Trophoblast cell (in vitro differentiated cells and primary cell): Measurements from ENCODE around the gene PTPN23.
"Not testable (repeated sequence)": the region's sequence is repeated elsewhere in the genome, so short reads cannot be mapped to it uniquely, and the experiment has no call there.

Experiments
- DNase-seq, 2 donors: peaks; one replicate each; pipeline ENCODE4 v3.0.0-alpha.2; 2016
- H2AFZ ChIP-seq: 2 replicates; pipeline ENCODE4 v1.6.1; 2013; ENCODE audit warnings: low read length, moderate library complexity, mild to moderate bottlenecking; ENCODE audit not compliant: insufficient read depth, poor library complexity
- H2AK5ac ChIP-seq: 2 replicates; pipeline ENCODE4 v1.6.1; 2013; ENCODE audit warnings: mild to moderate bottlenecking, low read length
- H2BK120ac ChIP-seq: 2 replicates; pipeline ENCODE4 v1.6.1; 2013; ENCODE audit warnings: low read length, mild to moderate bottlenecking, moderate library complexity; ENCODE audit not compliant: insufficient read depth, poor library complexity
- H2BK12ac ChIP-seq: 2 replicates; pipeline ENCODE4 v1.6.1; 2013; ENCODE audit warnings: mild to moderate bottlenecking, low read length, moderate library complexity
- H2BK5ac ChIP-seq: 2 replicates; pipeline ENCODE4 v1.6.1; 2013; ENCODE audit warnings: low read length, low read depth, moderate library complexity, mild to moderate bottlenecking; ENCODE audit not compliant: poor library complexity
- H3K14ac ChIP-seq: 2 replicates; pipeline ENCODE4 v1.6.1; 2013; ENCODE audit warnings: mild to moderate bottlenecking, low read length
- H3K18ac ChIP-seq: 2 replicates; pipeline ENCODE4 v1.6.1; 2013; ENCODE audit warnings: mild to moderate bottlenecking, low read length
- H3K23ac ChIP-seq: 2 replicates; pipeline ENCODE4 v1.6.1; 2013; ENCODE audit warnings: low read length
- H3K27ac ChIP-seq: 2 replicates; pipeline ENCODE4 v1.5.1; 2013; ENCODE audit warnings: low read depth, mild to moderate bottlenecking, inconsistent platforms, low read length, moderate library complexity
- H3K27me3 ChIP-seq: 2 replicates; pipeline ENCODE4 v1.6.1; 2013; ENCODE audit warnings: inconsistent platforms, mild to moderate bottlenecking, low read length, moderate library complexity; ENCODE audit not compliant: insufficient read depth
- H3K36me3 ChIP-seq, 2 experiments: 1 replicate in 1 of 2; 2 replicates in 1 of 2; pipeline ENCODE4 v1.6.1; 2013; ENCODE audit warnings: low read length in 2 of 2, mild to moderate bottlenecking in 2 of 2, moderate library complexity in 1 of 2; ENCODE audit not compliant: insufficient read depth in 2 of 2, control insufficient read depth in 1 of 2
- H3K4ac ChIP-seq: 2 replicates; pipeline ENCODE4 v1.6.1; 2013; ENCODE audit warnings: low read depth, mild to moderate bottlenecking, low read length, moderate library complexity
- H3K4me1 ChIP-seq, 2 experiments: 1 replicate in 1 of 2; 2 replicates in 1 of 2; pipeline ENCODE4 v1.6.1; 2013; ENCODE audit warnings: low read length in 2 of 2, mild to moderate bottlenecking in 2 of 2, moderate library complexity in 1 of 2; ENCODE audit not compliant: insufficient read depth in 2 of 2, control insufficient read depth in 1 of 2
- H3K4me2 ChIP-seq: 2 replicates; pipeline ENCODE4 v1.6.1; 2013; ENCODE audit warnings: inconsistent platforms, mild to moderate bottlenecking, low read length, moderate library complexity
- H3K4me3 ChIP-seq: 2 replicates; pipeline ENCODE4 v1.5.1; 2013; ENCODE audit warnings: mild to moderate bottlenecking, low read depth, low read length, inconsistent platforms
- H3K79me1 ChIP-seq: one replicate; pipeline ENCODE4 v1.6.1; 2013; ENCODE audit warnings: low read length
- H3K79me2 ChIP-seq: 2 replicates; pipeline ENCODE4 v1.6.1; 2013; ENCODE audit warnings: low read length, mild to moderate bottlenecking; ENCODE audit not compliant: control insufficient read depth, insufficient read depth, poor library complexity
- H3K9ac ChIP-seq: 2 replicates; pipeline ENCODE4 v1.6.1; 2013; ENCODE audit warnings: mild to moderate bottlenecking, low read length
- H3K9me3 ChIP-seq: 2 replicates; pipeline ENCODE4 v1.6.1; 2013; ENCODE audit warnings: low read depth, mild to moderate bottlenecking, control low read depth, inconsistent platforms, low read length; ENCODE audit not compliant: insufficient read depth
- H4K12ac ChIP-seq: 2 replicates; pipeline ENCODE4 v1.6.1; 2013; ENCODE audit warnings: low read depth, mild to moderate bottlenecking, low read length, moderate library complexity
- H4K8ac ChIP-seq: 2 replicates; pipeline ENCODE4 v1.6.1; 2013; ENCODE audit warnings: low read depth, mild to moderate bottlenecking, low read length, moderate library complexity
- H4K91ac ChIP-seq: one replicate; pipeline ENCODE4 v1.6.1; 2013; ENCODE audit warnings: low read depth, mild to moderate bottlenecking, low read length, moderate library complexity
- whole genome bisulfite sequencing: extraction: QIAGEN DNeasy Blood & Tissue Kit; methylation state at CpG from one replicate; pipeline ENCODE4 v1.1.7; 2013; ENCODE audit warnings: missing lambda C conversion rate; ENCODE audit not compliant: insufficient read length, insufficient coverage; ENCODE audit errors: extremely low coverage; 5-methylcytosine and 5-hydroxymethylcytosine counted together

Gene PTPN23

DNA sequence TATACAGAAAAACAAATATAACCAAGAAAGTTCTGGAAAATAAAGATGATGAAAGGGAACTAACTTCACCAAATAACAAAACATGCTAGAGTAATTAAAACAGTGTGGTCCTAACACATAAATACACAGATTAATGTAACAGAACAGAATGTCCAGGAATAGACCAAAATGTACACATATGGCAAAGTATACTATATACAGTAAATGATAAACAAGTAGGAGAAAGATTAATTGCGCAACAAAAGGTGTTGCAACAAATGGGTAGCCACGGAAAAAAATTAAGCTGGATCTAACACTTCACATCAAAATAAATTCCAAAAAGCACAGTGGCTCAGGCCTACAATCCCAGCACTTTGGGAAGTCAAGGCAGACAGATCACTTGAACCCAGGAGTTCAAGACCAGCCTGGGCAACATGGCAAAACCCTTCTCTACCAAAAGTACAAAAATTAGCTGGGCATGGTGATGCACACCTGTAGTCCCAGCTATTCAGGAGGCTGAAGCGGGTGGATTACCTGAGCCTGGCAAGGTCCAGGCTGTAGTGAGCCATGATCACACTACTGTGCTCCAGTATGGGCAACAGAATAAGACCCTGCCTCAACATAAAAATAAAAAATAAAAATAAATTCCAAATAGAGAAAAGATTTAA lies 75.1 kb downstream of the PTPN23 start:
- H4K91ac ChIP-seq, result no peak overlapping the region
- no peak overlapping the region for H2BK12ac ChIP-seq
- DNase-seq, result peak in 1 of 2 donors; percentile 38
- H2AK5ac ChIP-seq, result no peak overlapping the region
- peaks cover 0 to 3% of the 10 kb centered on the region in 2 experiments for H3K36me3 ChIP-seq
- H3K4me3 ChIP-seq, result no peak overlapping the region
- H3K4me2 ChIP-seq, result no peak overlapping the region
- H2BK120ac ChIP-seq, result no peak overlapping the region
- H3K79me2 ChIP-seq, result peaks cover 2% of the 10 kb centered on the region
- no peak overlapping the region for H3K23ac ChIP-seq
- H3K27ac ChIP-seq, result no peak overlapping the region
- no CpG with 5 or more reads among the region's 3 CpGs for WGBS
- no peak overlapping the region for H3K14ac ChIP-seq
- H3K18ac ChIP-seq, result no peak overlapping the region
- H3K27me3 ChIP-seq, result no peaks in the 10 kb centered on the region
- H2AFZ ChIP-seq, result no peak overlapping the region
- H3K9me3 ChIP-seq, result no peaks in the 10 kb centered on the region
- no peaks in the 10 kb centered on the region for H3K4me1 ChIP-seq
- no peak overlapping the region for H3K4ac ChIP-seq
- no peak overlapping the region for H4K12ac ChIP-seq
- no peak overlapping the region for H2BK5ac ChIP-seq
- H4K8ac ChIP-seq, result no peak overlapping the region
- H3K9ac ChIP-seq, result no peak overlapping the region
- no peaks in the 10 kb centered on the region for H3K79me1 ChIP-seq

GRCh38 chr3:47456984-47457383 lies 76.2 kb downstream of the PTPN23 start:
- DNase-seq, result no peak
- no peak overlapping the region for H3K23ac ChIP-seq

DNA sequence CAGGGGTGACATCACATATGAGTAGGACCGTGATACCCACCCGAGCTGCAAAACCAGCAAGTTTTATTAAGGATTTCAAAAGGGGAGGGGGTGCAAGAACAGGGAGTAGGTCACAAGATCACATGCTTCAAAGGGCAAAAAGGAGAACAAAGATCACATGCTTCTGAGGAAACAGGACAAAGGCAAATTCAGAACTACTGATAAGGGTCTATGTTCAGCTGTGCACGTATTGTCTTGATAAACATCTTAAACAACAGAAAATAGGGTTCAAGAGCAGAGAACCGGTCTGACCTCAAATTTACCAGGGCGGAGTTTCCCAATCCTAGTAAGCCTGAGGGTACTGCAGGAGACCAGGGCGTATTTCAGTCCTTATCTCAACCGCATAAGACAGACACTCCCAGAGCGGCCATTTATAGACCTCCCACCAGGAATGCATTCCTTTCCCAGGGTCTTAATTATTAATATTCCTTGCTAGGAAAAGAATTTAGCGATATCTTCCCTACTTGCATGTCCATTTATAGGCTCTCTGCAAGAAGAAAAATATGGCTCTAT lies 78.8 kb downstream of the PTPN23 start:
- WGBS, result no CpG with 5 or more reads among the region's 9 CpGs
- not testable (repeated sequence) for H3K79me1 ChIP-seq, H4K91ac ChIP-seq, H2BK12ac ChIP-seq, H3K9me3 ChIP-seq, H4K8ac ChIP-seq, H3K4me3 ChIP-seq, H3K79me2 ChIP-seq, H3K9ac ChIP-seq, H3K4me2 ChIP-seq, H3K23ac ChIP-seq, H3K27ac ChIP-seq, H2BK5ac ChIP-seq, H3K18ac ChIP-seq, H3K27me3 ChIP-seq, H3K4ac ChIP-seq, H2BK120ac ChIP-seq, H4K12ac ChIP-seq, H2AK5ac ChIP-seq, H3K14ac ChIP-seq, H2AFZ ChIP-seq, H3K36me3 ChIP-seq, H3K4me1 ChIP-seq
- peak in 1 of 2 donors; percentile 50 for DNase-seq

More at GRCh38 chr3:47456984-47457383, 76.2 kb downstream of the PTPN23 start:
- no peak overlapping the region for H2BK5ac ChIP-seq
- no peak overlapping the region for H2AK5ac ChIP-seq
- peaks cover 2% of the 10 kb centered on the region for H3K79me2 ChIP-seq
- no peak overlapping the region for H3K9ac ChIP-seq
- H3K27me3 ChIP-seq, result no peaks in the 10 kb centered on the region
- no peak overlapping the region for H4K91ac ChIP-seq
- H3K14ac ChIP-seq, result no peak overlapping the region
- no peak overlapping the region for H3K18ac ChIP-seq
- no peak overlapping the region for H3K4me3 ChIP-seq
- H4K12ac ChIP-seq, result no peak overlapping the region
- H2BK120ac ChIP-seq, result no peak overlapping the region
- no peak overlapping the region for H2AFZ ChIP-seq
- no peaks in the 10 kb centered on the region for H3K79me1 ChIP-seq
- no peak overlapping the region for H4K8ac ChIP-seq
- H3K9me3 ChIP-seq, result peaks cover 1% of the 10 kb centered on the region
- H3K27ac ChIP-seq, result no peak overlapping the region
- H3K4me2 ChIP-seq, result no peak overlapping the region
- H3K4me1 ChIP-seq, result no peaks in the 10 kb centered on the region
- no peak overlapping the region for H2BK12ac ChIP-seq
- no peak overlapping the region for H3K4ac ChIP-seq
- peaks cover 0 to 4% of the 10 kb centered on the region in 2 experiments for H3K36me3 ChIP-seq
